SK-N-SH (cell line): ENCODE results near the gene CD79A.

Experiments used
- CHD2 ChIP-seq: fragments of 150-350 bp; IDR thresholded peaks from 2 replicates; pipeline ENCODE4 v1.6.1; 2018; ENCODE audit warnings: low read length; ENCODE audit not compliant: partially characterized antibody
- CTCF ChIP-seq: fragments of 200-600 bp; sonication (generic); IDR thresholded peaks from 2 replicates; pipeline ENCODE4 v1.6.1; 2017; ENCODE audit warnings: antibody characterized with exemption, mild to moderate bottlenecking, moderate library complexity
- EP300 ChIP-seq, 2 experiments: IDR thresholded peaks; 2 replicates each; pipeline versions ENCODE4 v1.4.0 to v1.6.1; 2012; ENCODE audit warnings: borderline replicate concordance in 1 of 2, low read depth in 1 of 2, low read length in 1 of 2
- FOXM1 ChIP-seq: IDR thresholded peaks from 2 replicates; pipeline ENCODE4 v1.4.0; 2012; ENCODE audit warnings: low read depth, mild to moderate bottlenecking
- POLR2AphosphoS5 ChIP-seq: IDR thresholded peaks from 2 replicates; pipeline ENCODE4 v1.6.1; 2012; ENCODE audit warnings: low read depth, low read length
- SMC3 ChIP-seq: IDR thresholded peaks from 2 replicates; pipeline ENCODE4 v1.6.1; 2012; ENCODE audit warnings: low read depth, low read length, improper control_type of control experiment

DNA sequence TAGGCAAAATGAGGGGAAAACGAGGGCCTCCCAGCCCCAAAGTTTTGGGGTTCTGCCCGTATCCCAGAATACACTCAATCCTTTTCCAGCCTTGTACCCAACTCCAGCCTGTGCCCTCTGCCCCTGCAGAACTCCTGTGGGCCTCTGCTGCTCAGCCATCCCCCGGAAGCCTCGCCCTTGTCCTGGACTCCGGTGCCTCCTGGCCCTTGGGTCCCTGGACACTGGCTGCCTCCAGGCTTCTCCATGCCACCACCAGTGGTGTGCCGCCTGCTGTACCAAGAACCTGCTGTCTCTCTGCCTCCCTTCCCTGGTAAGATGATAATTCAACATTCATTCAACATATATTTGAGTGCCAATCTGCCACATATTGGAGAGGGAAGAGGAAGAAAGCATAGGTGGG is 28.4 kb upstream of the CD79A start:
- no peak for TF ChIP-seq POLR2AphosphoS5
- no peak for TF ChIP-seq CHD2
- no peak for TF ChIP-seq CTCF
- no peak for TF ChIP-seq EP300 (IDR thresholded peaks at IDR 0.05; ENCODE audit: borderline replicate concordance in 1 of 2, low read depth in 1 of 2, low read length in 1 of 2)
- no peak for TF ChIP-seq SMC3
- no peak for TF ChIP-seq FOXM1
